ENCODE measurements around the gene MTHFR. TPM values are rescaled to one million over a fixed set of nuclear protein-coding genes. Genes with fewer than 3 reads are reported as not detected.
"Not testable (repeated sequence)": the region's sequence is repeated elsewhere in the genome, so short reads cannot be mapped to it uniquely, and the experiment has no call there.

MTHFR gene
- total RNA-seq, 2 donors from 2014 or later, result 38.5 to 53.9 TPM

DNA sequence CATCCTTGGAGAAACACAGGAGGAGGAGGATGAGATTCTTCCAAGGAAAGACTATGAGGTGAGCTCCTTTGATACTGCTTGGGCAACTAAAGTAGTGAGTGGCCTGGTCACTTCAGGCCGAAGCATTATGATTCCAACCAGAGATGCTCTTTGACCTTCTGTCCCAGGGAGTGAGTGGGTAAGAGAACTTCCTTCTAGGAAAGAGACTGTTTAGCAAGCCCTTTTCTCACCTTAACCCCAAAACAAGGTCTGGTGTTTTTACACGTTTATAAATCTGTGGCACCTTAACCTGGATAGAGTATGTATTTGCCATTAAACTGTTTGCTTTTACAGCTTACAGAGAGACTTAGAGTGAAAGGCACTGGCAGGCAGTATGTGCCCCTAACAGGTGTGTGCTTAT, 1.4 kb upstream of the MTHFR start:
- Histone ChIP-seq H3K27ac (peak overlapping the region; percentile 96 to 98), H3K4me1 (peaks cover 0 to 60% of the 10 kb centered on the region in 2 donors), H3K36me3 (peaks cover 29% of the 10 kb centered on the region), H3K4me3 (peak overlapping the region; percentile 75 to 83), H3K9me3 (no peaks in the 10 kb centered on the region), H3K27me3 (no peaks in the 10 kb centered on the region)
- DNase-seq (ENCODE audit: low spot score), result no peak
- TF ChIP-seq, protein P1, sequence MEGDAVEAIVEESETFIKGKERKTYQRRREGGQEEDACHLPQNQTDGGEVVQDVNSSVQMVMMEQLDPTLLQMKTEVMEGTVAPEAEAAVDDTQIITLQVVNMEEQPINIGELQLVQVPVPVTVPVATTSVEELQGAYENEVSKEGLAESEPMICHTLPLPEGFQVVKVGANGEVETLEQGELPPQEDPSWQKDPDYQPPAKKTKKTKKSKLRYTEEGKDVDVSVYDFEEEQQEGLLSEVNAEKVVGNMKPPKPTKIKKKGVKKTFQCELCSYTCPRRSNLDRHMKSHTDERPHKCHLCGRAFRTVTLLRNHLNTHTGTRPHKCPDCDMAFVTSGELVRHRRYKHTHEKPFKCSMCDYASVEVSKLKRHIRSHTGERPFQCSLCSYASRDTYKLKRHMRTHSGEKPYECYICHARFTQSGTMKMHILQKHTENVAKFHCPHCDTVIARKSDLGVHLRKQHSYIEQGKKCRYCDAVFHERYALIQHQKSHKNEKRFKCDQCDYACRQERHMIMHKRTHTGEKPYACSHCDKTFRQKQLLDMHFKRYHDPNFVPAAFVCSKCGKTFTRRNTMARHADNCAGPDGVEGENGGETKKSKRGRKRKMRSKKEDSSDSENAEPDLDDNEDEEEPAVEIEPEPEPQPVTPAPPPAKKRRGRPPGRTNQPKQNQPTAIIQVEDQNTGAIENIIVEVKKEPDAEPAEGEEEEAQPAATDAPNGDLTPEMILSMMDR (IDR thresholded peaks at IDR 0.05), result no peak

GRCh38 chr1:11806307-11806936, 658 bp upstream of the MTHFR start:
- TF ChIP-seq, protein P1 (IDR thresholded peaks at IDR 0.05), result no peak
- Histone ChIP-seq H3K4me3 (peak overlapping the region; percentile 75 to 83), H3K4me1 (peaks cover 0 to 67% of the 10 kb centered on the region in 2 donors), H3K27me3 (no peaks in the 10 kb centered on the region), H3K9me3 (no peaks in the 10 kb centered on the region), H3K36me3 (peaks cover 23% of the 10 kb centered on the region), H3K27ac (peak overlapping the region; percentile 96 to 98)
- no peak for DNase-seq (ENCODE audit: low spot score)

GRCh38 chr1:11804666-11805421, 920 bp downstream of the MTHFR start:
- Histone ChIP-seq H3K27ac (peak overlapping the region; percentile 96 to 98), H3K9me3 (no peaks in the 10 kb centered on the region), H3K4me1 (peaks cover 0 to 83% of the 10 kb centered on the region in 2 donors), H3K27me3 (no peaks in the 10 kb centered on the region), H3K36me3 (peaks cover 29% of the 10 kb centered on the region), H3K4me3 (peak overlapping the region; percentile 75 to 83)
- TF ChIP-seq, protein P1 (IDR thresholded peaks at IDR 0.05), result no peak
- no peak for DNase-seq (ENCODE audit: low spot score)

GRCh38 chr1:11803924-11804665, 1.7 kb downstream of the MTHFR start:
- DNase-seq (ENCODE audit: low spot score), result not testable (repeated sequence)

DNA sequence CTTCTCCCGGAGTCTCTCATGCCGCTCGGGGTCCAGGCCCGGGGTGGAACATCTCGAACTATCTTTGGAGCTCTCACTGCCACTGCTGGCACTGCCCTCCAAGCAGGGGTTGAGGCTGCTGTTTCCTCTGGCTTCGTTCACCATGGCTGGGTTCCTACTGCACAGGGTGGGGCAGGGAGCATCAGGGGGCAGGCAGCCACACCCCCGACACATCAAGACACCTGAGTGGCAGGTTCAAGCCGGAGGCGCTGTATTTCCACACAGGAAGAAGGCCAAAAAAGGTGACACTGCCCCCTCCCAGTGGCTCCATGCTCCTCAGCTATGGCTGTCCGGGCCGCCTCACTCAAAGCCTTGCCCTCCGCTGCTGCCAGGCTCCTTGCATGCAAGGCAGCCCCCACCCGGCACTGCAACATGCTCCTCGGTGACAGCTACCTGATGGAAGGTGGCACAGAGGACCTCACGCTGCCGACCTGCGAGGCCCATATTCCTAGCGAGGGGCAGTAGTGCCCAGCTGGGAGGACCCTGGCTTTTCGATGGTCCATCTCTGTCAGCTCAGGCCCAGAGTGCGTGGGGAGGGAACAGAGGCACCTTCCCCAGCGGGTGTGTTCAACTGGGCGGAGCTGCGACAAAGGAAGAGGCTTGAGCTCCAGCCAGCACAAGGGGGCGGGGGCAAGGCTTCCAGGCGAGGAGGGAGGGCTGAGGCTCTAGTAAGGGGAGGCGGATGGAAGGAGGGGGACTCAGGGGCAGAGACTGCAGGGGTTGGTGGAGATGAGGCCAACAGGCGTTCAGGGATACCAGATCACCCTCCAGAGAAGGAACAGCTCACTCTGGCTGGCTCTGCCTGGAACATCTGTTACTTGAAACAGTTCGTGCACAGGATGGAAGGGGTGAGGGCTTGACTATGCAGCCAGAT, 2.5 kb downstream of the MTHFR start:
- TF ChIP-seq, protein P1 (IDR thresholded peaks at IDR 0.05), result no peak
- Histone ChIP-seq H3K4me1 (peaks cover 0 to 84% of the 10 kb centered on the region in 2 donors), H3K4me3 (peak overlapping the region; percentile 62 to 75), H3K27me3 (no peaks in the 10 kb centered on the region), H3K27ac (peak overlapping the region; percentile 96 to 98), H3K9me3 (no peaks in the 10 kb centered on the region), H3K36me3 (peaks cover 29% of the 10 kb centered on the region)
- DNase-seq (ENCODE audit: low spot score), result peak; percentile 95

More at GRCh38 chr1:11803924-11804665, 1.7 kb downstream of the MTHFR start:
- peaks cover 0 to 83% of the 10 kb centered on the region in 2 donors for H3K4me1 ChIP-seq
- not testable (repeated sequence) for H3K27me3 ChIP-seq, H3K9me3 ChIP-seq
- peak overlapping the region; percentile 96 to 98 for H3K27ac ChIP-seq
- H3K4me3 ChIP-seq, result peak overlapping the region; percentile 75 to 83
- peaks cover 29% of the 10 kb centered on the region for H3K36me3 ChIP-seq
